Esophagus mucosa (tissue), 1 donor: Measurements from ENCODE around the gene S100A10. TPM values are rescaled to one million over a fixed set of nuclear protein-coding genes. Genes with fewer than 3 reads are reported as not detected.
A peak's percentile ranks its signal among the peaks of the same experiment; 100 is the strongest.

Source experiments
- ATAC-seq: fragments of 200-7000 bp; cut with Tn5 transposase; one replicate; pipeline ENCODE4 v1.9.1; 2020
- total RNA-seq: library from RNA; stranded (reverse); gene quantifications from one replicate; pipeline ENCODE4 v1.2.4, GENCODE V29; 2023
- donor health status: DM: yes; HTN: yes; CAD: no.

S100A10 gene
- total RNA-seq, 1 donor from 2014 or later, result 1,355 TPM

GRCh38 chr1:151960780-151961513, 32.7 kb downstream of the S100A10 start:
- peak; percentile 19 for ATAC-seq

- ATAC-seq, result peak; percentile 83
Measured at GRCh38 chr1:151958959-151959358, 34.7 kb downstream of the S100A10 start.

GRCh38 chr1:151956957-151957497, 36.6 kb downstream of the S100A10 start:
- no peak for ATAC-seq

- no peak for ATAC-seq
Measured at GRCh38 chr1:151953409-151954094, 40.1 kb downstream of the S100A10 start.

GRCh38 chr1:151952811-151953210, 40.8 kb downstream of the S100A10 start:
- ATAC-seq, result no peak

GRCh38 chr1:151949371-151950193, 44.1 kb downstream of the S100A10 start:
- ATAC-seq, result no peak

GRCh38 chr1:151948506-151948905, 45.2 kb downstream of the S100A10 start:
- no peak for ATAC-seq

GRCh38 chr1:151947140-151947539, 46.5 kb downstream of the S100A10 start:
- ATAC-seq, result no peak

- ATAC-seq, result peak; percentile 90
Measured at GRCh38 chr1:151945725-151946722, 47.6 kb downstream of the S100A10 start.

- ATAC-seq, result no peak
Measured at GRCh38 chr1:151944857-151945575, 48.6 kb downstream of the S100A10 start.

GRCh38 chr1:151944126-151944856, 49.4 kb downstream of the S100A10 start:
- no peak for ATAC-seq

GRCh38 chr1:151943591-151943990, 50.1 kb downstream of the S100A10 start:
- no peak for ATAC-seq

- no peak for ATAC-seq
Measured at GRCh38 chr1:151942882-151943281, 50.8 kb downstream of the S100A10 start.

GRCh38 chr1:151940541-151940940, 53.1 kb downstream of the S100A10 start:
- ATAC-seq, result no peak

GRCh38 chr1:151939779-151940178, 53.9 kb downstream of the S100A10 start:
- no peak for ATAC-seq

GRCh38 chr1:151939141-151939540, 54.5 kb downstream of the S100A10 start:
- ATAC-seq, result no peak

GRCh38 chr1:151936653-151937052, 57.0 kb downstream of the S100A10 start:
- ATAC-seq, result no peak

- ATAC-seq, result no peak
Measured at GRCh38 chr1:151935894-151936602, 57.6 kb downstream of the S100A10 start.

GRCh38 chr1:151935154-151935553, 58.5 kb downstream of the S100A10 start:
- no peak for ATAC-seq
